HEK293 (cell line): ENCODE measurements around the gene STX4.

Source experiments
- YY1 ChIP-seq: fragments of 450-650 bp; formaldehyde crosslinking; IDR thresholded peaks from 2 replicates; pipeline ENCODE4 v1.5.1; 2018; ENCODE audit warnings: missing biosample characterization, missing genetic modification characterization
- ZBTB1 ChIP-seq: fragments of 450-650 bp; formaldehyde crosslinking; IDR thresholded peaks from 2 replicates; pipeline ENCODE4 v1.5.1; 2016; ENCODE audit warnings: missing biosample characterization, missing genetic modification characterization
- ZBTB10 ChIP-seq: fragments of 450-650 bp; formaldehyde crosslinking; IDR thresholded peaks from 2 replicates; pipeline ENCODE4 v1.5.1; 2016; ENCODE audit warnings: missing biosample characterization, missing genetic modification characterization
- ZNF175 ChIP-seq: fragments of 450-650 bp; formaldehyde crosslinking; IDR thresholded peaks from 2 replicates; pipeline ENCODE4 v1.5.1; 2016; ENCODE audit warnings: missing biosample characterization, missing genetic modification characterization
- ZNF639 ChIP-seq: fragments of 450-650 bp; formaldehyde crosslinking; IDR thresholded peaks from 2 replicates; pipeline ENCODE4 v1.5.1; 2016; ENCODE audit warnings: missing biosample characterization, missing genetic modification characterization

- TF ChIP-seq ZNF639 (tag by site-specific recombination) (no peak), ZBTB10 (no peak), YY1 (tag by site-specific recombination) (no peak), ZNF175 (tag by site-specific recombination) (no peak), ZBTB1 (tag by site-specific recombination) (no peak)
These were observed 43.0 kb downstream of the STX4 start for GRCh38 chr16:31076319-31076718.
